Measurements from ENCODE around the gene ERP27.

ERP27 gene

GRCh38 chr12:14959126-14959440 is 20.7 kb upstream of the ERP27 start:
- no peak for DNase-seq

GRCh38 chr12:14958361-14959125 is 20.2 kb upstream of the ERP27 start:
- DNase-seq: no peak

GRCh38 chr12:14957551-14958168 is 19.3 kb upstream of the ERP27 start:
- DNase-seq: no peak

- DNase-seq: no peak
These were observed 18.6 kb upstream of the ERP27 start for GRCh38 chr12:14956905-14957304.

- DNase-seq: no peak
These were observed 17.9 kb upstream of the ERP27 start for GRCh38 chr12:14956024-14956891.

GRCh38 chr12:14954269-14954668 is 15.9 kb upstream of the ERP27 start:
- peak; percentile 48 for DNase-seq

- DNase-seq: no peak
These were observed 15.4 kb upstream of the ERP27 start for GRCh38 chr12:14953752-14954151.

GRCh38 chr12:14952299-14952921 is 14.1 kb upstream of the ERP27 start:
- peak; percentile 87 for DNase-seq

GRCh38 chr12:14951851-14952250 is 13.5 kb upstream of the ERP27 start:
- DNase-seq: no peak

- DNase-seq: no peak
These were observed 12.8 kb upstream of the ERP27 start for GRCh38 chr12:14950982-14951746.

- DNase-seq: no peak
These were observed 12.1 kb upstream of the ERP27 start for GRCh38 chr12:14950421-14950820.

GRCh38 chr12:14949631-14950030 is 11.3 kb upstream of the ERP27 start:
- DNase-seq: no peak

- peak; percentile 62 for DNase-seq
These were observed 10.3 kb upstream of the ERP27 start for GRCh38 chr12:14948672-14949071.

GRCh38 chr12:14946861-14947260 is 8.5 kb upstream of the ERP27 start:
- DNase-seq: no peak

GRCh38 chr12:14946162-14946561 is 7.8 kb upstream of the ERP27 start:
- DNase-seq: no peak

- no peak for DNase-seq
These were observed 4.0 kb upstream of the ERP27 start for GRCh38 chr12:14942196-14942931.

GRCh38 chr12:14941369-14941768 is 3.0 kb upstream of the ERP27 start:
- DNase-seq: no peak

- DNase-seq: no peak
These were observed 648 bp downstream of the ERP27 start for GRCh38 chr12:14937689-14938088.

GRCh38 chr12:14937014-14937413 is 1.3 kb downstream of the ERP27 start:
- DNase-seq: no peak

- DNase-seq: no peak
These were observed 2.0 kb downstream of the ERP27 start for GRCh38 chr12:14936224-14936861.

- DNase-seq: no peak
These were observed 3.3 kb downstream of the ERP27 start for GRCh38 chr12:14935031-14935430.

Measured in DMS153 (cell line).